GM11168 (cell line): ENCODE data around the gene TRAK1.

Source experiments
- in situ Hi-C: fragments of 300-500 bp; cut with MboI; formaldehyde crosslinking; loops from one replicate; pipeline ENCODE4 v1.12.0; 2022; ENCODE audit warnings: low sequenced_read_pairs; ENCODE audit not compliant: unreplicated experiment

Gene TRAK1

GRCh38 chr3:42224658-42225421 lies 133.7 kb downstream of the TRAK1 start:
- in situ Hi-C loops: loop anchor here (25.0 kb wide), 1 partner anchor 113 kb away; no protein-coding TSS in a partner anchor

- in situ Hi-C loops: no loop called here
Measured at GRCh38 chr3:42225486-42226363, 134.6 kb downstream of the TRAK1 start.

- in situ Hi-C loops: no loop called here
Measured at GRCh38 chr3:42226470-42227425, 135.6 kb downstream of the TRAK1 start.

GRCh38 chr3:42228796-42229195 lies 137.6 kb downstream of the TRAK1 start:
- in situ Hi-C loops: no loop called here

GRCh38 chr3:42229266-42229941 lies 138.2 kb downstream of the TRAK1 start:
- in situ Hi-C loops: no loop called here

- in situ Hi-C loops: no loop called here
Measured at GRCh38 chr3:42229942-42230688, 139.0 kb downstream of the TRAK1 start.

GRCh38 chr3:42230860-42231259 lies 139.7 kb downstream of the TRAK1 start:
- in situ Hi-C loops: no loop called here

GRCh38 chr3:42235532-42235931 lies 144.4 kb downstream of the TRAK1 start:
- in situ Hi-C loops: no loop called here

- in situ Hi-C loops: no loop called here
Measured at GRCh38 chr3:42236611-42237010, 145.5 kb downstream of the TRAK1 start.

GRCh38 chr3:42246091-42246490 lies 154.9 kb downstream of the TRAK1 start:
- in situ Hi-C loops: loop anchor here (5.0 kb wide), 1 partner anchor 191 kb away; no protein-coding TSS in a partner anchor

GRCh38 chr3:42247576-42248027 lies 156.4 kb downstream of the TRAK1 start:
- in situ Hi-C loops: loop anchor here (5.0 kb wide), 1 partner anchor 190 kb away; no protein-coding TSS in a partner anchor

- in situ Hi-C loops: no loop called here
Measured at GRCh38 chr3:42250761-42251160, 159.6 kb downstream of the TRAK1 start.

- in situ Hi-C loops: no loop called here
Measured at GRCh38 chr3:42254566-42254965, 163.4 kb downstream of the TRAK1 start.

GRCh38 chr3:42256135-42256819 lies 165.1 kb downstream of the TRAK1 start:
- in situ Hi-C loops: no loop called here

GRCh38 chr3:42257007-42257406 lies 165.8 kb downstream of the TRAK1 start:
- in situ Hi-C loops: no loop called here

- in situ Hi-C loops: no loop called here
Measured at GRCh38 chr3:42262525-42262924, 171.4 kb downstream of the TRAK1 start.

- in situ Hi-C loops: no loop called here
Measured at GRCh38 chr3:42263354-42264346, 172.5 kb downstream of the TRAK1 start.
